Astrocyte (in vitro differentiated cells and primary cell): ENCODE results near the gene PCK2. TPM values are rescaled to one million over a fixed set of nuclear protein-coding genes. Genes with fewer than 3 reads are reported as not detected.

Source experiments
- DNase-seq: peaks from one replicate; pipeline ENCODE4 v3.0.0-alpha.2; 2010; ENCODE audit warnings: low read depth
- FAIRE-seq: peaks from 2 replicates; lab custom pipeline; 2011; peaks lifted over from hg19 to GRCh38; lab: Jason Lieb, UNC
- H2AFZ ChIP-seq: 2 replicates; pipeline ENCODE4 v1.6.0; 2012; ENCODE audit warnings: low read depth, low read length, inconsistent platforms
- H3K27ac ChIP-seq: 2 replicates; pipeline ENCODE4 v1.5.1; 2011; ENCODE audit warnings: low read depth, low read length, inconsistent platforms
- H3K27me3 ChIP-seq: 2 replicates; pipeline ENCODE4 v1.6.0; 2011; ENCODE audit warnings: low read length, inconsistent platforms; ENCODE audit not compliant: insufficient read depth
- H3K36me3 ChIP-seq: 2 replicates; pipeline ENCODE4 v1.5.1; 2011; ENCODE audit warnings: low read length, inconsistent platforms; ENCODE audit not compliant: insufficient read depth
- H3K4me1 ChIP-seq: 2 replicates; pipeline ENCODE4 v1.5.1; 2011; ENCODE audit warnings: low read length, inconsistent platforms; ENCODE audit not compliant: insufficient read depth
- H3K4me2 ChIP-seq: 2 replicates; pipeline ENCODE4 v1.6.0; 2012; ENCODE audit warnings: low read length, inconsistent platforms
- H3K4me3 ChIP-seq: 2 replicates; pipeline ENCODE4 v1.5.1; 2011; ENCODE audit warnings: low read depth, mild to moderate bottlenecking, low read length, inconsistent platforms; ENCODE audit not compliant: insufficient read depth
- H3K79me2 ChIP-seq: 2 replicates; pipeline ENCODE4 v1.6.0; 2012; ENCODE audit warnings: mild to moderate bottlenecking, low read length, inconsistent platforms; ENCODE audit not compliant: insufficient read depth
- H3K9ac ChIP-seq: 2 replicates; pipeline ENCODE4 v1.6.0; 2012; ENCODE audit warnings: mild to moderate bottlenecking, low read length, inconsistent platforms
- H3K9me3 ChIP-seq: 2 replicates; pipeline ENCODE4 v1.5.1; 2012; ENCODE audit warnings: low read depth, mild to moderate bottlenecking, low read length, inconsistent platforms; ENCODE audit not compliant: insufficient read depth
- H4K20me1 ChIP-seq: 2 replicates; pipeline ENCODE4 v1.6.0; 2012; ENCODE audit warnings: low read length, inconsistent platforms; ENCODE audit not compliant: insufficient read depth
- H3K27ac Mint-ChIP-seq: one replicate; pipeline ENCODE4 v1.8.0; 2021; ENCODE audit warnings: mild to moderate bottlenecking, mixed read lengths; ENCODE audit not compliant: unreplicated experiment
- H3K27me3 Mint-ChIP-seq: one replicate; pipeline ENCODE4 v1.8.0; 2021; ENCODE audit warnings: low read depth, mixed read lengths; ENCODE audit not compliant: unreplicated experiment
- H3K36me3 Mint-ChIP-seq: one replicate; pipeline ENCODE4 v1.8.0; 2021; ENCODE audit warnings: low read depth, mixed read lengths; ENCODE audit not compliant: unreplicated experiment
- H3K4me1 Mint-ChIP-seq: one replicate; pipeline ENCODE4 v1.8.0; 2021; ENCODE audit warnings: low read depth, mixed read lengths; ENCODE audit not compliant: unreplicated experiment
- H3K4me3 Mint-ChIP-seq: one replicate; pipeline ENCODE4 v1.8.0; 2021; ENCODE audit warnings: mild to moderate bottlenecking, moderate library complexity, mixed read lengths; ENCODE audit not compliant: unreplicated experiment
- H3K9me3 Mint-ChIP-seq: one replicate; pipeline ENCODE4 v1.8.0; 2021; ENCODE audit warnings: mild to moderate bottlenecking, mixed read lengths; ENCODE audit not compliant: unreplicated experiment
- EZH2 ChIP-seq: IDR thresholded peaks from 2 replicates; pipeline ENCODE4 v1.6.1; 2012; ENCODE audit warnings: mild to moderate bottlenecking, low read length, inconsistent platforms; ENCODE audit not compliant: insufficient read depth
- total RNA-seq: library from RNA; stranded (reverse); gene quantifications from 2 replicates; pipeline ENCODE4 v1.2.1, GENCODE V29; 2021
- TF ChIP-seq, protein P1 (sequence below): IDR thresholded peaks from 2 replicates; pipeline ENCODE4 v1.5.1; 2011; ENCODE audit warnings: low read depth, mild to moderate bottlenecking, inconsistent platforms, low read length, moderate library complexity; ENCODE audit not compliant: insufficient read depth

The PCK2 gene
- total RNA-seq, 1 donor from 2014 or later, result 73.8 TPM

DNA sequence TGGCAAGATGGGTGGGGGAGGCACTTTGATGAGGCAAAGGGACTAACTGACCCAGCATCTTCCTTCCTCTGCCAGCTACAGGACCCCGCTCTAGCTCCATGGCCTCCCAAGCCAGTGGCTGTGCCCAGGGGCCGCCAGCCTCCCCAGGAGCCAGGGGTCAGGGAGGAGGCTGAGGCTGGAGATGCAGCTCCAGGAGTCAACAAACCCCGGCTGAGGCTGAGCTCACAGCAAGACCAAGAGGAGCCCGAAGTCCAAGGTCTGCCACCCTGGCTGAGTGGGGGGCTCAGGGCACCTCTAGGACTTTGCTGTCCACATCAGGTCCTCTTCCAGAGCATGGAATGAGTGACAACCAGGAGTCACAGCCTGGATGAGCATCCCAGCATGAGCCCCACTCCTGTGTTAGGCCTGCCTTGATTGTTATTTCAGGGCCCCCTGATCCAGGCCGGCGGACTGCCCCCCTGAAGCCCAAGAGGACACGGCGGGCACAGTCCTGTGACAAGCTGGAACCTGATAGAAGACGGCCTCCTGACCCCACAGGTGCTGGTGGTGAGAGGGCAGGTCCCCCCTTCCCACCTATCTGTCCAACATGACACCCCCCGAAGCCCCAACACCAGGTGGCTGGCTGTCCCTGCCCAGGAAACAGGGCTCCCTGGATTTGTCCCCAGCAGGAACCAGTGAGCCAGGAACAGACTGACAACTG, 25.2 kb upstream of the PCK2 start:
- Histone ChIP-seq H3K9me3 (no peaks in the 10 kb centered on the region), H3K27ac (no peak overlapping the region), H3K9ac (no peak overlapping the region), H3K4me3 (no peak overlapping the region), H3K36me3 (no peaks in the 10 kb centered on the region), H3K27me3 (peaks cover 3% of the 10 kb centered on the region), H3K4me1 (no peaks in the 10 kb centered on the region), H4K20me1 (no peaks in the 10 kb centered on the region), H3K4me2 (no peak overlapping the region), H2AFZ (no peak overlapping the region), H3K79me2 (no peaks in the 10 kb centered on the region)
- FAIRE-seq (no peak), DNase-seq (no peak)
- Mint-ChIP-seq H3K27me3 (peaks cover 71% of the 10 kb centered on the region), H3K4me3 (no peak overlapping the region), H3K9me3 (no peaks in the 10 kb centered on the region), H3K4me1 (no peaks in the 10 kb centered on the region), H3K27ac (no peak overlapping the region), H3K36me3 (peaks cover 2% of the 10 kb centered on the region)
- TF ChIP-seq, protein P1, sequence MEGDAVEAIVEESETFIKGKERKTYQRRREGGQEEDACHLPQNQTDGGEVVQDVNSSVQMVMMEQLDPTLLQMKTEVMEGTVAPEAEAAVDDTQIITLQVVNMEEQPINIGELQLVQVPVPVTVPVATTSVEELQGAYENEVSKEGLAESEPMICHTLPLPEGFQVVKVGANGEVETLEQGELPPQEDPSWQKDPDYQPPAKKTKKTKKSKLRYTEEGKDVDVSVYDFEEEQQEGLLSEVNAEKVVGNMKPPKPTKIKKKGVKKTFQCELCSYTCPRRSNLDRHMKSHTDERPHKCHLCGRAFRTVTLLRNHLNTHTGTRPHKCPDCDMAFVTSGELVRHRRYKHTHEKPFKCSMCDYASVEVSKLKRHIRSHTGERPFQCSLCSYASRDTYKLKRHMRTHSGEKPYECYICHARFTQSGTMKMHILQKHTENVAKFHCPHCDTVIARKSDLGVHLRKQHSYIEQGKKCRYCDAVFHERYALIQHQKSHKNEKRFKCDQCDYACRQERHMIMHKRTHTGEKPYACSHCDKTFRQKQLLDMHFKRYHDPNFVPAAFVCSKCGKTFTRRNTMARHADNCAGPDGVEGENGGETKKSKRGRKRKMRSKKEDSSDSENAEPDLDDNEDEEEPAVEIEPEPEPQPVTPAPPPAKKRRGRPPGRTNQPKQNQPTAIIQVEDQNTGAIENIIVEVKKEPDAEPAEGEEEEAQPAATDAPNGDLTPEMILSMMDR, result no peak
- TF ChIP-seq EZH2, result no peak

DNA sequence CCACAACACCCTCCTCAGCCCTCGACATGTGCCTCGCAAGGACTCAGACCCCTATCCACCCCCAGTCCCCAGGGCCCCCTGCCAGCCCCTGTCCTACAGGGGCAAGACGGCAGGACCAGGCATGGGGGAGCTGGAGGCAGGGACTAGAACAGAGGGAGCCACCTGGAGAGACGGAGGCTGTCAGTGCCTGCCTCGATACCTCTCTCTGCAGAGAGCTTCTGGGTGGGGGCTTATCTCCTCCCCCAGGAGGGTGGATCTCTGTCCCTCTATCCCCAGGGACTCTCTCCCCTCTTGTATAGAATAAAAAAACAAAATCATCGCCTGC, 24.7 kb upstream of the PCK2 start:
- Histone ChIP-seq H3K79me2 (no peaks in the 10 kb centered on the region), H3K9ac (no peak overlapping the region), H2AFZ (no peak overlapping the region), H3K27me3 (peaks cover 3% of the 10 kb centered on the region), H3K4me1 (no peaks in the 10 kb centered on the region), H3K27ac (no peak overlapping the region), H3K36me3 (no peaks in the 10 kb centered on the region), H4K20me1 (no peaks in the 10 kb centered on the region), H3K4me2 (no peak overlapping the region), H3K4me3 (no peak overlapping the region), H3K9me3 (no peaks in the 10 kb centered on the region)
- H3K36me3 Mint-ChIP-seq, result peaks cover 2% of the 10 kb centered on the region
- peak overlapping the region; percentile 4 for H3K27ac Mint-ChIP-seq
- H3K9me3 Mint-ChIP-seq, result no peaks in the 10 kb centered on the region
- no peak overlapping the region for H3K4me3 Mint-ChIP-seq
- TF ChIP-seq, protein P1, result no peak
- no peak for TF ChIP-seq EZH2
- H3K27me3 Mint-ChIP-seq, result peaks cover 71% of the 10 kb centered on the region
- DNase-seq (no peak), FAIRE-seq (no peak)
- no peaks in the 10 kb centered on the region for H3K4me1 Mint-ChIP-seq
